PFSK-1 (cell line): Measurements from ENCODE around the gene UBXN7.

Experiments
- FOXP2 ChIP-seq: optimal IDR thresholded peaks from 2 replicates; pipeline ENCODE3; 2011; ENCODE audit warnings: borderline replicate concordance, control low read depth, inconsistent platforms; ENCODE audit not compliant: insufficient read depth; ENCODE audit errors: extremely low read length, extremely low read depth
- POLR2AphosphoS5 ChIP-seq: IDR thresholded peaks from 2 replicates; pipeline ENCODE4 v1.6.1; 2012; ENCODE audit warnings: low read depth, mild to moderate bottlenecking, control low read depth, low read length, moderate library complexity
- REST ChIP-seq, 2 experiments: IDR thresholded peaks; 2 replicates each; pipeline versions ENCODE4 v1.6.1 to v1.8.0; 2011 to 2012; ENCODE audit warnings: low read depth in 2 of 2, low read length in 2 of 2, control low read depth in 1 of 2, inconsistent platforms in 1 of 2, mild to moderate bottlenecking in 1 of 2, moderate library complexity in 1 of 2; ENCODE audit not compliant: insufficient read depth in 1 of 2
- SIN3A ChIP-seq: IDR thresholded peaks from 2 replicates; pipeline ENCODE4 v1.6.1; 2012; ENCODE audit warnings: mild to moderate bottlenecking, low read length, moderate library complexity, borderline replicate concordance; ENCODE audit not compliant: insufficient read depth
- TAF1 ChIP-seq: IDR thresholded peaks from 2 replicates; pipeline ENCODE4 v1.6.1; 2012; ENCODE audit warnings: low read length, control low read depth, borderline replicate concordance; ENCODE audit not compliant: insufficient read depth

The UBXN7 gene

GRCh38 chr3:196409409-196409808 is 22.8 kb downstream of the UBXN7 start:
- TF ChIP-seq POLR2AphosphoS5, result no peak
- no peak for TF ChIP-seq FOXP2
- TF ChIP-seq TAF1, result no peak
- TF ChIP-seq SIN3A, result no peak
- no peak for TF ChIP-seq REST (IDR thresholded peaks at IDR 0.05; ENCODE audit: insufficient read depth in 1 of 2, low read depth in 2 of 2, low read length in 2 of 2)

DNA sequence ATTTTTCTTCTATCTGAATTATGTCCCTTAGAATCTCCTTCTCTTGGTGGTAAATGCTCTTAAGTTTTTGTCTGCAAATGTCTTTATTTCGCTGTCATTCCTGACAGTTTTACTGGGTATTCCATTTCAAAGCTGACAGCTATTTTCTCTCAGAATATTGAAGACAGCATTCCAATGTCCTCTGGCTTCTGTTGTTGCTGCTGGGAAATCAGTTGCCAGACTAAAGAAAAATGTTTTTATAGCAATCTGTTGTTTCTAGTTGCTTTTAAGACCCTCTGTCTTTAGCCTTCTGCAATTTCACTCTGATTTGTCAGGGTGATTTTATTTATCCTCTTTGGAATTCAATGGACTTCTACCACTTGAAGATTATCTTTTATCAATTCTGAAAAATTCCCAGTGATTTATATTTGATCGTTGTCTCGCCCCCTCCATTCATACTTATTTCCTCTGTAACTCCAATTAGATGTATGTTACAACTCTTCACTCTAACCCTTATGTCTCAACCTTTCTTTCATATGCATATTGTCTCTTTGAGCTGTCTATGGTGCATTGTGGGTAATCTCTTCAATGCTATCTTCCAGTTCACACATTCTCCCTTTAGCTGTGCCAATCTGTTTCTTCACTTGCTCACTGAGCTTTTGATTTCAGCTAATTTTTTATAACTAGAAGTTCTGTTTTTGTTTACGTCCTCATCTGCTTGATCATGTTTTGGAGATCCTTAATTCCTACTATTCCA is 23.5 kb downstream of the UBXN7 start:
- no peak for TF ChIP-seq FOXP2
- no peak for TF ChIP-seq SIN3A

DNA sequence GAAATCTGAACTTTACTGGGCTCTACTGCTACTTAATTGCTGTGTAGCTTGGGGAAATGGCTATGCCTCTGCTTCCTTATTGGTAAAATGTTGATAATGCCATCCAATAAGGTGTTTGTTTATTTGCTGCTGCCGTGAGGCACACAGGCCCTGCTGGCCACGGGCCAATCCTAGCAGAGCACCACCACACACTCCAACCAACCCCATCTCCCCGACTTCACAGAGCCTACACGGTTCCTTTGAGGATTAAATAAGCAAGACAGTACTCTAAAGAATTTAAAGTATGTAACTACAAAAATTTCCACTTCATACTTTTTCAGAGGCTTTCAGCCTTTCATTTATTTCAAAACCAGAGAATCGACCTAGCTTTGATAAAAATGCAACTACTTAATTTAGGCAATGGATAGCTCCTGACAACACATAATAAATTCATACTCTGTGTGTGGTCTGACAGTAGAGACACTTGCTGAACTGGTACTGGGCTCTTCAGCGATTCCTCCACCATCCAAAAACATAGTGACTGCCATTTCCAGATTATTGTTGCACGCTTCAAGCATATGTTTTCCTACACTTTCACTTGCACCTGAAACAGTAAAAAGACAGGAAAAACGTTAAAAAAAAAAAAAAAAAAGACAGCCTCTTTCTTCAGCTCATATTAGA is 25.3 kb downstream of the UBXN7 start:
- TF ChIP-seq FOXP2, result no peak
- no peak for TF ChIP-seq POLR2AphosphoS5
- TF ChIP-seq TAF1, result no peak
- TF ChIP-seq SIN3A, result no peak
- TF ChIP-seq REST (IDR thresholded peaks at IDR 0.05; ENCODE audit: insufficient read depth in 1 of 2, low read depth in 2 of 2, low read length in 2 of 2), result no peak

DNA sequence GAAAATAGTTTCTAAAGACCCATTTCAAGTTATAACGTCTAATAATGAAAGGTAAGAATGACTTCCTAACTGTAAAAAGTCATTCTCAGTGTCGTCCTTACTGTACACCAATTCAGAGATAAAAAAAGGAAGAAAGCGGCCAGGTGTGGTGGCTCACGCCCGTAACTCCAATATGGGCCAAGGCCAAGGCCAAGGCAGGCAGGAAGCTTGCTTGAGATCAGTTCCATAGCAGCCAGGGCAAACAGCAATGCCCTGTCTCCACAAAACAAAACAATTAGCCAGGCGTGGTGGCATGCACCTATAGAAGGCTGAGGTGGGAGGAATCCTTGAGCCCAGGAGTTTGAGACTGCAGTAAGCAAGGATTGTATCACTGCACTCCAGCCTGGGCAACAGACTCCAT is 31.9 kb downstream of the UBXN7 start:
- TF ChIP-seq POLR2AphosphoS5 (no peak), TAF1 (no peak), SIN3A (no peak), FOXP2 (no peak), REST (IDR thresholded peaks at IDR 0.05; ENCODE audit: insufficient read depth in 1 of 2, low read depth in 2 of 2, low read length in 2 of 2) (no peak)

DNA sequence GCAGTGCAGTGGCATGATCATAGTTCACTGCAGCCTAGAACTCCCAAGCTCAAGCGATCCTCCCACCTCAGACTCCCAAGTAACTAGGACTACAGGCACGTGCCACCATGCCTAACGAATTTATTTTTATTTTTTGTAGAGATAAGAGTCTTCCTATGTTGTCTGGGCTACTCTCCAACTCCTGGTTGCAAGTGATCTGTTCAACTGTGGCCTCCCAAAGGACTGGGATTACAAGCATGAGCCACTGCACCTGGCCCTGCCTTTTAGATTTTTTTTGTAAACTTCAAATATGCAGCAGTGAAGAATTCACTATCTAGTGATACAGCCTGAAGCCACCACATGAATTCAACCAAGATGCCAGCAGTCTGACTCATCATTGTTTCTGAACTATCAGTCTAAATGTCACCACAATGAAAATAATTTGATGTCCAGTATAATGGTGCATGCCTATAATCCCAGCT is 32.7 kb downstream of the UBXN7 start:
- TF ChIP-seq REST (IDR thresholded peaks at IDR 0.05; ENCODE audit: insufficient read depth in 1 of 2, low read depth in 2 of 2, low read length in 2 of 2) (no peak), SIN3A (no peak), TAF1 (no peak), POLR2AphosphoS5 (no peak), FOXP2 (no peak)
